Measurements from ENCODE around the gene SIL1.

The SIL1 gene

GRCh38 chr5:138903130-138903775 is 294.9 kb downstream of the SIL1 start:
- no peak for DNase-seq

DNA sequence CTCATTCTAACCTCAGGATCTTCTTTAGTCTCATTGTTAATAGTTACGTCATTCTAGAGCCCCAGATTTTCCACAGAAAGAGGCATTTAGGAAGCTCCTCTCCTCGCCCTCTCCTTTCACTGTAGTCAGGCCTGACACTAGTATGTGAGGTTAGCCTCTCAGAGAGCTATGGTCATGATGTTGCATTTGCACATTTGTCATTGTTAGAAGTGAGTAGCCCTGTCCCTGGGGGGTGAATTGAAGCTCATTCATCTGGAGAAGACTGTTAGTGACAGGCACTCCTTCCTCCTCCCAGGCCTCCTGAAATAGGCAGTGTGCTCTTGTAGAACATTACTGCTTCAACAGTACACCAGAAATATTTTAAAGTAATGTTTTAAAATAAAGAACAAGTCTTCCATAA is 296.5 kb downstream of the SIL1 start:
- no peak for DNase-seq

GRCh38 chr5:138900281-138900965 is 297.7 kb downstream of the SIL1 start:
- no peak for DNase-seq

DNA sequence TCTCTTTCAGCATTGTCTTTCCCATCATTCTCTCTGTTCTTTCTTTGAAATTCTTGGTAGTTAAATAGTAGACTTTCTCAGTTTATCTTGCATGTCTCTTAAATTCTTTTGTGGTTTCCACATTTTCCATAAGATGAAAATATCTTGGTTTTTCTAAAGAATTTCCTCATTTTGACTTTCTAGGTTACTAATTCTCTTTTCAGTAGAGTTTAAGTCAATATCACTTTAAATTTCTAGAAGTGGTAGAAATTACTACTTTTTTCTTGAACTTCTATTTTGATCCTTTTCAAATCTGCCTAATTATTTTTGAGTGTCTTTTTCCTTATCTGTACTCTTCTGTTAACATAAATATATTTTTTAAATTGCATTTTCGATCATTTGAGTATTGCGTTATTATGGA is 299.4 kb downstream of the SIL1 start:
- DNase-seq = no peak

DNA sequence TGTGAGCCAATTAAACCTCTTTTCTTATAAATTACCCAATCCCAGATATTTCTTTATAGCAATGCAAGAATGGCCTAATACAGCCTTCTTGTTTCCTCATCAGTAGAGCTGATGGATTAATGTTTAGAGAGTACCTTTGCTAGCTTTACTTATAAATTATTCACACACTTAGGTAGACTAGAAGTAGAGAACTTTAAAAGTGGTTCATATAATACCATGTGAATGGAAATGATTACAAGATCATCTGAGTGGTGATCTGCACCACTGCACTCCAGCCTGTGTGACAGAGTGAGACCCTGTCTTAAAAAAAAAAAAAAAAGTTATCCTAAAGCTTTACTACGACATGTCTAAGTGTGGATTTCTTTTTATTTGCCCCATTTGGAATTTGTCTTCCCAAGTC is 299.9 kb downstream of the SIL1 start:
- no peak for DNase-seq

Measured in NCI-H82 (cell line).